K562 (cell line): ENCODE measurements around the gene SCYL2. TPM values are rescaled to one million over a fixed set of nuclear protein-coding genes. Genes with fewer than 3 reads are reported as not detected.
A peak's percentile ranks its signal among the peaks of the same experiment; 100 is the strongest.

Experiments used
- BACH1 ChIP-seq: fragments of 200-800 bp; sonication (Bioruptor generic); IDR thresholded peaks from 2 replicates; pipeline ENCODE4 v1.6.1; 2016; ENCODE audit warnings: missing genetic modification characterization, missing compliant biosample characterization
- DACH1 ChIP-seq: fragments of 450-650 bp; IDR thresholded peaks from 2 replicates; pipeline ENCODE4 v1.6.1; 2018; ENCODE audit not compliant: partially characterized antibody
- ETV1 ChIP-seq: fragments of 450-650 bp; conservative IDR thresholded peaks from 2 replicates; pipeline ENCODE4 v1.6.1; 2016; ENCODE audit warnings: missing genetic modification characterization, control low read depth, low read depth, missing compliant biosample characterization
- FOXJ3 ChIP-seq: sonication (generic); formaldehyde crosslinking; IDR thresholded peaks from 2 replicates; pipeline ENCODE4 v1.4.0; 2020; ENCODE audit warnings: mild to moderate bottlenecking, missing genetic modification reagents
- GTF2A2 ChIP-seq: IDR thresholded peaks from 2 replicates; pipeline ENCODE4 v1.6.1; 2016; ENCODE audit warnings: mild to moderate bottlenecking, missing genetic modification characterization, missing compliant biosample characterization
- IFI16 ChIP-seq: fragments of 250-450 bp; sonication (Bioruptor Pico); IDR thresholded peaks from 2 replicates; pipeline ENCODE4 v2.1.2; 2022; ENCODE audit warnings: mild to moderate bottlenecking, inconsistent platforms
- JUN ChIP-seq, 2 experiments: sonication (generic) in 1 of 2; formaldehyde crosslinking in 1 of 2; IDR thresholded peaks; 2 replicates each; pipeline versions ENCODE4 v1.6.1 to v1.8.0; 2012 to 2022; ENCODE audit warnings: borderline replicate concordance in 2 of 2, mild to moderate bottlenecking in 2 of 2, improper control_type of control experiment in 1 of 2, low read depth in 1 of 2, low read length in 1 of 2, missing genetic modification reagents in 1 of 2
- L3MBTL2 ChIP-seq: fragments of 450-650 bp; IDR thresholded peaks from 2 replicates; pipeline ENCODE4 v1.6.1; 2016; ENCODE audit warnings: mild to moderate bottlenecking, moderate library complexity
- MAFG ChIP-seq: fragments of 450-650 bp; conservative IDR thresholded peaks from 2 replicates; pipeline ENCODE4 v1.6.1; 2016; ENCODE audit warnings: missing genetic modification characterization, missing compliant biosample characterization
- NFXL1 ChIP-seq: fragments of 450-650 bp; formaldehyde crosslinking; IDR thresholded peaks from 2 replicates; pipeline ENCODE4 v1.4.0; 2021; ENCODE audit warnings: mild to moderate bottlenecking
- NUFIP1 ChIP-seq: fragments of 450-650 bp; IDR thresholded peaks from 2 replicates; pipeline ENCODE4 v1.6.1; 2018; ENCODE audit not compliant: partially characterized antibody
- OTX1 ChIP-seq: fragments of 450-650 bp; formaldehyde crosslinking; IDR thresholded peaks from 2 replicates; pipeline ENCODE4 v1.4.0; 2022; ENCODE audit warnings: mild to moderate bottlenecking
- RHOXF2B ChIP-seq: fragments of 250-450 bp; sonication (Bioruptor Pico); conservative IDR thresholded peaks from 2 replicates; pipeline ENCODE4 v1.5.1; 2021
- ZC3H11A ChIP-seq: IDR thresholded peaks from 2 replicates; pipeline ENCODE4 v1.6.1; 2012; ENCODE audit warnings: low read depth, low read length, improper control_type of control experiment
- ZNF217 ChIP-seq: sonication (generic); formaldehyde crosslinking; IDR thresholded peaks from 2 replicates; pipeline ENCODE4 v1.8.0; 2022; ENCODE audit warnings: mild to moderate bottlenecking, missing genetic modification reagents
- ZNF347 ChIP-seq: fragments of 450-650 bp; formaldehyde crosslinking; IDR thresholded peaks from 2 replicates; pipeline ENCODE4 v1.4.0; 2020; ENCODE audit warnings: low read depth, mild to moderate bottlenecking, moderate library complexity
- ZNF408 ChIP-seq: fragments of 250-450 bp; sonication (Bioruptor Pico); IDR thresholded peaks from 2 replicates; pipeline ENCODE4 v1.4.0; 2020; ENCODE audit warnings: low read depth, mild to moderate bottlenecking, moderate library complexity
- polyA plus RNA-seq, 8 experiments: library from polyadenylated mRNA; depleted of rRNA in 4 of 8; stranded (reverse) in 5 of 8; unstranded in 3 of 8; fragments of >200 nt; fragmentation: Nextera tagmentation in 2 of 8; fragmentation: Illumina TruSeq in 1 of 8; extraction: Ambion mirVana in 2 of 8; extraction: Trizol in 1 of 8; gene quantifications; 2 replicates each; pipeline versions ENCODE4 v1.2.1 to v1.2.3, GENCODE V29; 2011 to 2014; ENCODE audit warnings: inconsistent platforms in 1 of 8, missing spikeins in 1 of 8
- total RNA-seq, 7 experiments: library from RNA; depleted of rRNA in 6 of 7; stranded (reverse); fragments of >200 nt in 6 of 7; fragmentation: Illumina TruSeq in 2 of 7; extraction: Trizol in 2 of 7; gene quantifications; 2 replicates each; pipeline versions ENCODE4 v1.2.1 to v1.2.3, GENCODE V29; 2011 to 2021; ENCODE audit warnings: low replicate concordance in 1 of 7
- TF ChIP-seq, protein P1 (sequence below): sonication (generic); formaldehyde crosslinking; IDR thresholded peaks from 2 replicates; pipeline ENCODE4 v1.8.0; 2022; ENCODE audit warnings: missing genetic modification reagents, mild to moderate bottlenecking, moderate library complexity, borderline replicate concordance
- TF ChIP-seq, protein P2 (sequence below): fragments of 250-450 bp; sonication (Bioruptor Pico); IDR thresholded peaks from 2 replicates; pipeline ENCODE4 v1.8.0; 2021; ENCODE audit warnings: mild to moderate bottlenecking, moderate library complexity
- TF ChIP-seq, protein P3 (sequence below), 2 experiments: fragments of 450-650 bp; conservative IDR thresholded peaks; 2 replicates each; pipeline ENCODE4 v1.6.1; 2017; ENCODE audit warnings: mild to moderate bottlenecking in 2 of 2, moderate library complexity in 2 of 2
- TF ChIP-seq, protein P4 (sequence below): sonication (generic); IDR thresholded peaks from 2 replicates; pipeline ENCODE4 v1.6.1; 2016
- TF ChIP-seq, protein P5 (sequence below): fragments of 450-650 bp; IDR thresholded peaks from 2 replicates; pipeline ENCODE4 v1.6.1; 2014; ENCODE audit warnings: low read depth, mild to moderate bottlenecking, moderate library complexity, borderline replicate concordance

SCYL2 gene
- total and polyA plus RNA-seq, 9 of the 15 experiments (the other 6 are each of a cell fraction or from before 2014, with no cell fraction given): 9.9 to 49.0 (median 32.9) TPM

DNA sequence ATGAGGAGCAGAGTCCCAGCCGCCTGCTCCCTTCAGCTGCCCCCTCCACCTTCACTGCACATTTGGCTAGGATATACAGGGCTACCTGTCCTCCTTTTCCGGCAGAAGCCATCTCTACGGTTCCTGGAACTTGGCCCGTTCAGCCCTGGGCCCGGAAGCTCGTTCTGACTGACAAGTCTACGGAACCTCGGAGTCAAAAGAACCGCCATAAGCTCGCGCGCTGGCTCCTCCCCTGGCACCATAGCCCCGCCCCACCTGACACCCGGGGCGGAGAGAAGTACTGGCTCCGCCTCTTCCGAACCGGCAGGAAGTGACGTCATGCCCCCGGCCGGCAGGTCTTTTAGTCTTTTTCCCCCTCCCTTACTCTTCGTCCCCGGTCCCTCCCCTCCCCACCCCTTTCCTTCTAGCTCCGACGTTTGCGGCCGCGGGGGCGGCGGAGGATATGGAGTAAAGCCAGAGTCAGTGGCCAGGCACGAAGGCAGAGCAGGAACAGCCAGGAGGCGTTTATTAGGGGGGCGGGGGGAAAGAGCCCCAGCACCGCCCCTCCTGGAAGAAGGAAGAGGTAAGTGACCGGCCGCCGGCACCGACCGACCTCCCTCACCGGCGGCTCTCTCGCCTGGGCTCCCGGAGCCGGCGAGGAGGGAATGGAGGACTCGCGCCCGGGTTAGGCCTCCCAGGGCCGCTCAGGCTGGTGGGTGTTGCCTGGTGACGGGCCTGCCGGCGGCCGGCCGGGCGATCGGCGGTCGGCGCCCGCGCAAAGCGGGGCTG, at the start of gene SCYL2, which contains the start of gene DEPDC4 (continued):
- TF ChIP-seq, protein P1, sequence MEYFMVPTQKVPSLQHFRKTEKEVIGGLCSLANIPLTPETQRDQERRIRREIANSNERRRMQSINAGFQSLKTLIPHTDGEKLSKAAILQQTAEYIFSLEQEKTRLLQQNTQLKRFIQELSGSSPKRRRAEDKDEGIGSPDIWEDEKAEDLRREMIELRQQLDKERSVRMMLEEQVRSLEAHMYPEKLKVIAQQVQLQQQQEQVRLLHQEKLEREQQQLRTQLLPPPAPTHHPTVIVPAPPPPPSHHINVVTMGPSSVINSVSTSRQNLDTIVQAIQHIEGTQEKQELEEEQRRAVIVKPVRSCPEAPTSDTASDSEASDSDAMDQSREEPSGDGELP: peak; percentile 77; the same call in 1 of the 2 replicates
- TF ChIP-seq IFI16 (no peak), MAFG (tag) (no peak), GTF2A2 (tag) (no peak), NFXL1 (CRISPR knock-in tag) (no peak), OTX1 (CRISPR knock-in tag) (0 out of 2 replicates have a peak, but pooled peaks have one; percentile 26), NUFIP1 (no peak), L3MBTL2 (0 out of 2 replicates have a peak, but pooled peaks have one; percentile 36), RHOXF2B (CRISPR knock-in tag) (no peak), BACH1 (no peak), ZNF347 (CRISPR knock-in tag) (no peak), FOXJ3 (CRISPR knock-in tag) (no peak), JUN (IDR thresholded peaks at IDR 0.05; ENCODE audit: borderline replicate concordance, low read depth, low read length) (peak; percentile 86; the same call in 1 of the 2 replicates), JUN (CRISPR knock-in tag; IDR thresholded peaks at IDR 0.05; ENCODE audit: borderline replicate concordance) (no peak), ZNF217 (CRISPR knock-in tag) (no peak), ZC3H11A (no peak), ZNF408 (CRISPR knock-in tag) (no peak), ETV1 (tag) (0 out of 2 replicates have a peak, but pooled peaks have one; percentile 43), DACH1 (no peak)
- TF ChIP-seq, protein P2, sequence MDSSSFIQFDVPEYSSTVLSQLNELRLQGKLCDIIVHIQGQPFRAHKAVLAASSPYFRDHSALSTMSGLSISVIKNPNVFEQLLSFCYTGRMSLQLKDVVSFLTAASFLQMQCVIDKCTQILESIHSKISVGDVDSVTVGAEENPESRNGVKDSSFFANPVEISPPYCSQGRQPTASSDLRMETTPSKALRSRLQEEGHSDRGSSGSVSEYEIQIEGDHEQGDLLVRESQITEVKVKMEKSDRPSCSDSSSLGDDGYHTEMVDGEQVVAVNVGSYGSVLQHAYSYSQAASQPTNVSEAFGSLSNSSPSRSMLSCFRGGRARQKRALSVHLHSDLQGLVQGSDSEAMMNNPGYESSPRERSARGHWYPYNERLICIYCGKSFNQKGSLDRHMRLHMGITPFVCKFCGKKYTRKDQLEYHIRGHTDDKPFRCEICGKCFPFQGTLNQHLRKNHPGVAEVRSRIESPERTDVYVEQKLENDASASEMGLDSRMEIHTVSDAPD: no peak
- TF ChIP-seq, protein P3, sequence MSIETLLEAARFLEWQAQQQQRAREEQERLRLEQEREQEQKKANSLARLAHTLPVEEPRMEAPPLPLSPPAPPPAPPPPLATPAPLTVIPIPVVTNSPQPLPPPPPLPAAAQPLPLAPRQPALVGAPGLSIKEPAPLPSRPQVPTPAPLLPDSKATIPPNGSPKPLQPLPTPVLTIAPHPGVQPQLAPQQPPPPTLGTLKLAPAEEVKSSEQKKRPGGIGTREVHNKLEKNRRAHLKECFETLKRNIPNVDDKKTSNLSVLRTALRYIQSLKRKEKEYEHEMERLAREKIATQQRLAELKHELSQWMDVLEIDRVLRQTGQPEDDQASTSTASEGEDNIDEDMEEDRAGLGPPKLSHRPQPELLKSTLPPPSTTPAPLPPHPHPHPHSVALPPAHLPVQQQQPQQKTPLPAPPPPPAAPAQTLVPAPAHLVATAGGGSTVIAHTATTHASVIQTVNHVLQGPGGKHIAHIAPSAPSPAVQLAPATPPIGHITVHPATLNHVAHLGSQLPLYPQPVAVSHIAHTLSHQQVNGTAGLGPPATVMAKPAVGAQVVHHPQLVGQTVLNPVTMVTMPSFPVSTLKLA (conservative IDR thresholded peaks at IDR 0.05): peak in 1 of 2 experiments; percentile 57; a peak in 2 of 4 replicates
- TF ChIP-seq, protein P4, sequence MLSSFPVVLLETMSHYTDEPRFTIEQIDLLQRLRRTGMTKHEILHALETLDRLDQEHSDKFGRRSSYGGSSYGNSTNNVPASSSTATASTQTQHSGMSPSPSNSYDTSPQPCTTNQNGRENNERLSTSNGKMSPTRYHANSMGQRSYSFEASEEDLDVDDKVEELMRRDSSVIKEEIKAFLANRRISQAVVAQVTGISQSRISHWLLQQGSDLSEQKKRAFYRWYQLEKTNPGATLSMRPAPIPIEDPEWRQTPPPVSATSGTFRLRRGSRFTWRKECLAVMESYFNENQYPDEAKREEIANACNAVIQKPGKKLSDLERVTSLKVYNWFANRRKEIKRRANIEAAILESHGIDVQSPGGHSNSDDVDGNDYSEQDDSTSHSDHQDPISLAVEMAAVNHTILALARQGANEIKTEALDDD: no peak; the same call in 1 of the 2 replicates
- TF ChIP-seq, protein P5, sequence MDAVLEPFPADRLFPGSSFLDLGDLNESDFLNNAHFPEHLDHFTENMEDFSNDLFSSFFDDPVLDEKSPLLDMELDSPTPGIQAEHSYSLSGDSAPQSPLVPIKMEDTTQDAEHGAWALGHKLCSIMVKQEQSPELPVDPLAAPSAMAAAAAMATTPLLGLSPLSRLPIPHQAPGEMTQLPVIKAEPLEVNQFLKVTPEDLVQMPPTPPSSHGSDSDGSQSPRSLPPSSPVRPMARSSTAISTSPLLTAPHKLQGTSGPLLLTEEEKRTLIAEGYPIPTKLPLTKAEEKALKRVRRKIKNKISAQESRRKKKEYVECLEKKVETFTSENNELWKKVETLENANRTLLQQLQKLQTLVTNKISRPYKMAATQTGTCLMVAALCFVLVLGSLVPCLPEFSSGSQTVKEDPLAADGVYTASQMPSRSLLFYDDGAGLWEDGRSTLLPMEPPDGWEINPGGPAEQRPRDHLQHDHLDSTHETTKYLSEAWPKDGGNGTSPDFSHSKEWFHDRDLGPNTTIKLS: no peak
